ENCODE results near the gene OSBPL5.

Gene OSBPL5

DNA sequence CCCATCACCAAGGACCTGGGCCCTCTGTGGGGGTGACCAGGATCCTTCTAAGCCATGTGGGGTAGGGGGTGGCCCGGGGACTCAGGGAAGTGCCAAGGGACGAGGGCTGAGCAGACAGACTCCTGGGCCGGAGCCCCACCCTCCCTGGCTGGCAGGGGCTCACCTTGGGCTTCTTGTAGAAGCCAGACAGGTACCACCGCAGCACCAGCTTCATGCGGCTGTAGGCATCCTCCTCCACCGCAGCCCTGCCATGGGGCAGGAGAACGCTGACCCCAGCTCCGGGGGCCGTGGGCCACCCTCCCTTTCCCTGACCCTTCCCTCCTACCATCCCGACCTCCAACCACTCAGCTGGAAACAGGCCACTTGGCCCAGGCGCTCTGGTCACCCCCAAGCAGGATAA is 62.0 kb downstream of the OSBPL5 start:
- no peak for DNase-seq (ENCODE audit: low read depth, low spot score)

DNA sequence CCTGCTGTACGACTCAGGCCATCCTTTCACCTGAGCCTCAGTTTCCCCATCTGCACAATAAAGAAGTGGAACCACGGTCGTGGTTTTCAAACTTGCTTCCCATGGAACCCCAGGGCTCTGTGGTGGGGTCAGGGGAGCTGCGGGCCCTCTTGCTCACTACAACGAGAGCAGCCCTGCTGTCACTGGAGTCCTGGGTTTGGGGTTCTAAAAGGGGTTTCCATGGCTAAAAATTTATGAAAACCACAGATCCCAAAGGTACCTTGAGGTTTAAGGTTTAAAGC is 62.5 kb downstream of the OSBPL5 start:
- DNase-seq (ENCODE audit: low read depth, low spot score): no peak

GRCh38 chr11:3101921-3102640 is 63.0 kb downstream of the OSBPL5 start:
- DNase-seq (ENCODE audit: low read depth, low spot score): no peak

DNA sequence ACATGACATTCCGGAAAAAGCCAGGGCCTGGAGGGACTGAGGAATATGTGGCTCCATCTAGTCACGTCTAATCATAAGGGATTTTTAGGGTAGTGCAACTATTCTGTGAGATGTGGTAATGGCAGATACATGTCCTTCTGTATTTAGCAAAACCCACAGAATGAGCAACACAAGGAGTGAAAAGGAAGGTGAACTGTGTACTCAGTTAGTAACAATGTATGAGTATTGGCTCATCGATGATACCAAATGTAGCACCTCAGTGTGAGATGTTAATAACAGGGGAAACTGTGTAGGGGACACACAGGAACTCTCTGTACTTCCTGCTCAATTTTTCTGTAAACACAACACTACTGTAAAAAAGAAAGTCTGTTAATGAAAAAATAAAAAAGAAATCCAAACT is 65.9 kb downstream of the OSBPL5 start:
- no peak for DNase-seq (ENCODE audit: low read depth, low spot score)

- no peak for DNase-seq (ENCODE audit: low read depth, low spot score)
Measured at GRCh38 chr11:3096909-3097530, 68.1 kb downstream of the OSBPL5 start.

GRCh38 chr11:3095712-3096361 is 69.3 kb downstream of the OSBPL5 start:
- no peak for DNase-seq (ENCODE audit: low read depth, low spot score)

DNA sequence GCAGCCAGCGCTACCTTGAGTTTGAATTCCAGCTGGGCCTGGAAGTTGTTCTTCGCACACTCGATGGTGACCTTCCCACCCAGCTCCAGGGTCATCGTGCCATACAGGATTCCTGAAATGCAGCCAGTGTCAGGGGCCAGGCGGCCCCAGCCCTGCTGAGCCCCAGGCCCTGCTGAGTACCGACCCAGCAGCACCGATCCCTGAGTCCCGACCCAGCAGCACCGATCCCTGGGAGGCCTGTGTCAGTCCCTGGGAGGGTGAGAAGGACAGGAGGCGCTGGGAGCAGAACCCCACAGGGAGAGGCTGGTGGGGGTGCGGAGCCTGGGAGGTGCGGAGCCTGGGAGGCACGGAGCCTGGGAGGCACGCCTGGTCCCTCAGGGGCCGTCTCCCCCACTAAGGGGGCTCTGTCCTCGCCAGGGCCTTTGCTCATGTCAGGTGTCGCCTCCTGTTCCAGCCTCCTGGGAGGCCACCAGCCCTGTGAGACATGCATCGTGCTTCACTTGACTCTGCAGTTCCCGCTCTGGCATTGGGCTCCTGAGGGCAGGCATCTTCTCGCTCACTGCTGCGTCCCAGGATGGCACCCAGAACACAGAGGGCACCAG is 70.8 kb downstream of the OSBPL5 start:
- no peak for DNase-seq (ENCODE audit: low read depth, low spot score)

- no peak for DNase-seq (ENCODE audit: low read depth, low spot score)
Measured at GRCh38 chr11:3093281-3094191, 71.6 kb downstream of the OSBPL5 start.

DNA sequence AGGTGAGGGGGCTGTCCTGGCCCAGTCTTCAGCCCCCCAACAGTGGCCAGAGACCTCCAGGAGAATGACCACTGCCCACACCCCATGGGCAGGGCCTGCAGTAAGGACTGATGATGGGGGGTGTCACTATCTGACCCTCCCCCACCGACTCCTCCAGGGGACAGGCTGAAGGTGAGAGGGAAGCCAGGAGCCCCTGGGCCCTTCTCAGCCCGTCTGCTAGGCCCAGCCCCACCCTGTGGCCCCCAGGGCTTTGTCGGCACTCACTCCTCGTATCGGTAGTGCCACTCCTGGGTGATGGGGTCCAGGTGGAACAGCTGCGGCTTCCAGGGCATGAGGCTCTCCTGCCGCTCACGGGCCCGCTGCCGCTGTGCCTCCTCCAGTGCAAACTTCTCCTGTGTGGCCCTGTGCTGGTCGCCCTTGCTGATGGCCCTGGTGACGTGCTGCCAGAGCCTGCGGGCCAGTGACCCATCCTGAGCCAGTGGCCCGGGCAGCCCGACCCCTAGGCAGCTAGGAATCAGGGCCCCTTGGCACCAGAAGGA is 72.4 kb downstream of the OSBPL5 start:
- no peak for DNase-seq (ENCODE audit: low read depth, low spot score)

DNA sequence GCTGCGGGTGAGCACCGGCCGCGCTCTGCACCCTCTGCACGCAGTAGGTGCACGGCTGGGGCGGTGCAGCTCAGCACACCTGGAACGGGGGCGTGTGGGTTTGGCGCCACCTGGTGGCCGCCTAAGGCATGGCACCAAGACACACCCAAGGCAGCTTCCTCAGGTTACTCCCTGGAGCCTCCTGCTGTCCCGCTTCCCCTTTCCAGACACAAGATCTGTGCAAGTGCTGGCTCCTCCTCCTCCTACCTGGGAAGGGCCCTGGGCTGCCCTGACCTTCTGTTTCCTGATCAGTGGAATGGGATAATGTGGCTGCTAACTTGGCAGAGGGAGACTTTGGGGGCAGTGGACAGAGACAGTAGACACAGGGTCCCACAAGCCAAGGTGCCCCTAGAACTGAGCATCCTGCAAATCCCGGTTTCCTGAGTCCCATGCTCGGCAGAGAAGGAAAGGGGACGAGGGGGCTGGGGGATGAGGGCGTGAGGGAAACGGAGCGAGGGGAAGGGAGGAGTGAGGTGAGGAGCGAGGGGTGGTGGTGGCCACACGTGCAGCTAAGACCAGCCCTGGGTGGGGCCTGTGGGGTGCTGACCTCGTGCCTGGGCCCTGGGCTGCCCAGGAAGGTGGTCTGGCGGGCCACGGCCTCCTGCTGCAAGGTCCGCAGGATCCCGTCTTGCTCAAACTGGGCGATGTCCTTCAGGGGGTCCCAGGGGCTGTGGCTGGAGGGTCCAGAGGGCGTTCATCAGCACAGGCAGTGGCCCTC is 73.1 kb downstream of the OSBPL5 start:
- no peak for DNase-seq (ENCODE audit: low read depth, low spot score)

DNA sequence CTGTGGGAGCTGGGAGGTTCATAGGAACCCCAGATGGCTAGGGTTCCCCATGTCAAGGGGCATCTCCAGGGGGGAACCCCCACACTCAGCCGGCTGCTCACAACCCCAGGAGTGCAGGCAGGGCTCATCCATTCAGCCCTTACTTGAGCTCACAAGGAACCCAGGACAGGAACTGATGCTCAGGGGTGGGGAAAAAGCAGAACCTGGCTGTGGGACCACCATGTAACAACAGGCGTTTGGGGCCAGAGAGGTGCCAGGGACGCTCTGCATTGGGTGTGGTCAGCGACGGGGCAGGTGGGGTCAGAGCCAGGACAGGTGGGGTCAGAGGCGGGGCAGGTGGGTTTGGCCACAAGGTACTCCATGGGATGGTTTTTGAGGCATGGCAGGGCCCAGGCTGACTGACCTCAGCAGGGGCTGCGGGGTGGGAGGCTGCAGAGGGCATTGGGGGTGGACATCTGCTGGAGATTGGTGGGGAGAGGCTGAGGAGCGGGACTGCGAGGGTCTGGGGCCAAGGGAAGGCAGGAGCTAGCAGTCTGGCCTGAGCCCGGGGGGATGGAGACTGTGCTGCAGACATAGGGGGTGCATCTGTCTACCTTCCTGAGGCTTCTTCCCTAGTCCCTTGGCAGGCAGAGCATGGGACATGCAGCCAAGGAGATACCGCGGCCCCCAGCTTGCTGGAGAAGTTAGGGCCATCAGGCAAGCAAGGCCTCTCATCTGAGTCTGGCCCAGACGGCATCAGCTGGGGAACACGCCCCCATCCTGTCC is 73.8 kb downstream of the OSBPL5 start:
- no peak for DNase-seq (ENCODE audit: low read depth, low spot score)

DNA sequence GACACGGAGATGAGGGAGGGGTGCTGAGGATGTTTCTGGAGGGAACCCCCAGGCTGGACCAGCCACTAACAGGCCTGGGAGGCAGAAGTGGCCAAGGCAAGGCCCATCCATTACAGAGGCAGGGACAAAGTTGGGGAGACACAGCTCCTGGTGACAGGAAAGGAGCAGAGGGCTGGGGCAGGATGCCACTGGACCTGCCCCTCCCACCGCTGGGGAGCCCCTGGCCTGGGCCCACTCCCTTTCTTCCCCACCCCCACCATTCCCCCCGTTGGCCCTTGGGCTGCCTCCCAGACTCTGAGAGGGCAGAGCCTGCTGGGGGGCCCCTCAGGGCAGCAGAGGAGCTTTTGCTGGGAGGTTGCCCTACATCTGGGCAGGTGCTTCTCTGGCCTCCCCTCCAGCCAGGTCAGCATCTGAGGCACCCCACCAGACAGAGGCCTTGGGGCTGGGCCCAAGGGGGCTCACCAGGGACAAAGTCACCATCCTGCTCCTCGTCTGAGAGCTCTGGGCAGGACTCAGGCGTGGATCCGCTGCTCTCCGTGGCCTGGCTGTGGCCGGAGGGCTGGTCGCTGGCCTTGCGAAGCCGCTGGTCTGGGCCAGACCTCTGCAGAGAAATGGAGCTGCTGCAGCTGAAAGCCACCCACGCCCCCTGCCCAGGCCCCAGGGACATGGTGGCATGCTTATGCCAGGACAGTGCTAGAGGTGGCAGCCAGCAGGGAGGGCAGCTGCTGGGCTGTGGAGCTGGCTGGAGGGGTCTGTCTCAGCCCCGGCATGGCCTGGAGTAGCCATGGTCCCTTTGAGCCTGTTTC is 74.8 kb downstream of the OSBPL5 start:
- DNase-seq (ENCODE audit: low read depth, low spot score): no peak

GRCh38 chr11:3089236-3090061 is 75.7 kb downstream of the OSBPL5 start:
- no peak for DNase-seq (ENCODE audit: low read depth, low spot score)

- no peak for DNase-seq (ENCODE audit: low read depth, low spot score)
Measured at GRCh38 chr11:3088806-3089205, 76.3 kb downstream of the OSBPL5 start.

DNA sequence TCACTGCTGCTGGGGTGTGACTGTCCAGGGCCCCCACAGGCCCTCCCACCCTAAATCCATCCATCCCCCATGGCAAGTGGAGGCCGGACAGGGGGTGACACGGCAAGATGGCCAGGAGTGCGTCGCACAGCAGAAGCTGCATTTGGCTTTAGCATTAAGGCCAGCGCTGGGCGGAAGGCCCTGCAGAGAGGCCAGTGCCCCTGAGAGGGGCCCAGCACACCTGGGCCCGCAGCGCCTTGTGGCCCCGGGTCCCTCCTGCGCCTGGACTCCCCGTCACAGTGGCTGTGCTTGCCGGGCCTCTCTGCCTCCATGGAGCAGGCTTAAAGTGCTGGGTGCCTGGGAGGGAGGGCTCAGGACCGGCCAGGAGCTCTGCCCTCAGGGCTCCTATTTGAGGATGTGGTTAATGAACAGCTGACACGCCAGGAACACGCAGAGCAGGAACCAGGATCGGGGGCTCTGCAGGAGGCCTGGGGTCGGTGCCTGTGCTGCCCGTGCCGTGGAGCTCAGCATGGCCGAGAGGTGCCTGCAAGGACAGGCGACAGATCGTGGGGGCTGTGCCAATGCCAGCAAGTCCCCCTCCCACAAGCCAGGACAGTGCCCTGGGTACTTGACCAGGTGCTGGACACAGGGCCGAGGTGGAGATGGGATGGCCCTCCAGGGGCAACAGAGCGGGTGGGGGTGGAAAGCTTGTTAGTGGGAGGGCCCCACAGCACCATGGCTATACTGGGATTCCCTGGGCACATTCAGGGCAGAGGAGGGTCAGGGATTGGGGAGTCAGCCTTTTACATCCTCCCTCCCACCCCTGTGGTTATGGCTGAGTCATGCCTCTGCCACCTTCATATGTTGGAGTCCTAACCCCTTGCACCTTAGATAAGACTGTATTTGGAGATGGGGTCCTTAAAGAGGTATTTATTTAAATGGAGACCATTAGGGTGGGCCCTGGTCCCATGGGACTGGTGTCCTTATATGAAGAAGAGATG is 77.0 kb downstream of the OSBPL5 start:
- DNase-seq (ENCODE audit: low read depth, low spot score): no peak

DNA sequence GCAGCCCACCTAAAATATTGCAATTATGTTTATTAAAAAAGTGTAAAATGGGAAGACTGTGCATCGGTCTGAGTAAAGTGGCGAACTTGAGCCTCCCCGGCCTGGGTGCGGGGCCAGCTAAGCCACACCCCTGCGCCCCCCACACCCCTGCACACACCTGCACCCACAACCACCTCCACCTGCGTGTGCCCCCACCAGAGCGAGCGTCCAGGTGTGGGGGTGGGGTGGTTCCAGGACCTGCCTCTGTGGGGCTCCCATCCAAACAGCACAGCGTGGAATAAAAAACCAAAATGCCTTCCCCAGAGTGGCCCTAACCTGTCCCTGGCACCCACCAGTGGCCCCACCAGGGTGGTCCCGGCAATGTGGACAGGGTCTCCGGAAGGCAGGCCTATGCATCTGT is 77.7 kb downstream of the OSBPL5 start:
- DNase-seq (ENCODE audit: low read depth, low spot score): no peak

GRCh38 chr11:3086671-3087150 is 78.4 kb downstream of the OSBPL5 start:
- no peak for DNase-seq (ENCODE audit: low read depth, low spot score)

All from brain pericyte (primary cell).